Adrenal gland (tissue), 12 donors: ENCODE data around the gene TSSC4. TPM values are rescaled to one million over a fixed set of nuclear protein-coding genes. Genes with fewer than 3 reads are reported as not detected.

ENCODE experiments used
- DNase-seq, 7 donors: peaks; one replicate each; pipeline ENCODE4 v3.0.0-alpha.2; 2019 to 2020
- H3K27ac ChIP-seq, 5 donors: fragments of 200-600 bp; sonication (generic) in 4 of 5; 1 replicate in 3 of 5; 2 replicates in 2 of 5; pipeline versions ENCODE4 v1.5.1 to v1.8.0; 2016 to 2020; ENCODE audit warnings: mild to moderate bottlenecking in 1 of 5
- H3K27me3 ChIP-seq: fragments of 200-600 bp; 2 replicates; pipeline ENCODE4 v1.8.0; 2021
- H3K36me3 ChIP-seq, 2 donors: fragments of 200-600 bp; replicated peaks in 1 of 2; 1 replicate in 1 of 2; 2 replicates in 1 of 2; pipeline versions ENCODE4 v1.5.1 to v1.8.0; 2018 to 2022
- H3K4me1 ChIP-seq, 2 donors: fragments of 200-600 bp; replicated peaks in 1 of 2; 1 replicate in 1 of 2; 2 replicates in 1 of 2; pipeline versions ENCODE4 v1.5.1 to v1.8.0; 2018 to 2021
- H3K4me3 ChIP-seq, 4 donors: fragments of 200-600 bp; sonication (generic) in 3 of 4; one replicate each; pipeline ENCODE4 v1.5.1; 2016 to 2018
- H3K9me3 ChIP-seq, 3 donors: fragments of 200-600 bp; sonication (generic) in 1 of 3; replicated peaks in 1 of 3; 1 replicate in 2 of 3; 2 replicates in 1 of 3; pipeline versions ENCODE4 v1.5.1 to v1.8.0; 2016 to 2021
- POLR2A ChIP-seq, 2 donors: fragments of 450-650 bp; IDR thresholded peaks; one replicate each; pipeline ENCODE4 v1.6.1; 2017; ENCODE audit warnings: antibody characterized with exemption in 2 of 2, mild to moderate bottlenecking in 2 of 2, moderate library complexity in 1 of 2
- WGBS, 4 donors: extraction: QIAGEN DNeasy Blood & Tissue Kit in 2 of 4; methylation state at CpG; one replicate each; pipeline versions ENCODE4 v1.1.5 to v1.1.7; 2013 to 2017; 5-methylcytosine and 5-hydroxymethylcytosine counted together
- intact Hi-C, 2 donors: fragments of 100-400 bp; cut with DNase I; formaldehyde crosslinking; loops; one replicate each; pipeline versions ENCODE4 v1.14.1 to v1.15.0; 2022 to 2023
- polyA plus RNA-seq, 3 donors: library from polyadenylated mRNA; stranded (reverse); fragments of 200-250 nt in 2 of 3; fragments of 350-450 nt in 1 of 3; fragmentation: Illumina TruSeq in 1 of 3; extraction: RNeasy Lipid Tissue Mini Kit (QIAGEN cat#74804) in 1 of 3; gene quantifications; one replicate each; pipeline ENCODE4 v1.2.3, GENCODE V29; 2013 to 2014
- total RNA-seq, 9 donors: library from RNA; depleted of rRNA in 4 of 9; stranded (reverse); fragments of >200 nt in 4 of 9; fragments of 120-200 nt in 1 of 9; fragmentation: NEBNext Ultra II Directional in 1 of 9; extraction: Animal tissue kit (Norgen Biotek cat#: 25700) in 1 of 9; gene quantifications; one replicate each; pipeline versions ENCODE4 v1.1.0 to v1.2.4, GENCODE V29; 2013 to 2023
- TF ChIP-seq, protein P1 (sequence below), 6 experiments: fragments of 450-650 bp in 4 of 6; fragments of 200-600 bp in 2 of 6; sonication (generic) in 1 of 6; IDR thresholded peaks; 1 replicate in 5 of 6; 2 replicates in 1 of 6; pipeline versions ENCODE4 v1.5.1 to v1.8.0; 2016 to 2021; ENCODE audit warnings: antibody characterized with exemption in 6 of 6, mild to moderate bottlenecking in 2 of 6, moderate library complexity in 1 of 6
- donor health status: healthy with polysubstance abuse.
- donor health status: Bipolar disorder and iron deficiency.
- donor health status: DM: yes; HTN: yes; CAD: no.
- donor health status: DM: no; HTN: no; CAD: no.
- donor health status: DM: no; HTN: no; CAD: no.
- donor health status: DM: yes; HTN: yes; CAD: no.

TSSC4 gene
- total and polyA plus RNA-seq, 12 donors = 3.4 to 94.6 (median 38.1) TPM

DNA sequence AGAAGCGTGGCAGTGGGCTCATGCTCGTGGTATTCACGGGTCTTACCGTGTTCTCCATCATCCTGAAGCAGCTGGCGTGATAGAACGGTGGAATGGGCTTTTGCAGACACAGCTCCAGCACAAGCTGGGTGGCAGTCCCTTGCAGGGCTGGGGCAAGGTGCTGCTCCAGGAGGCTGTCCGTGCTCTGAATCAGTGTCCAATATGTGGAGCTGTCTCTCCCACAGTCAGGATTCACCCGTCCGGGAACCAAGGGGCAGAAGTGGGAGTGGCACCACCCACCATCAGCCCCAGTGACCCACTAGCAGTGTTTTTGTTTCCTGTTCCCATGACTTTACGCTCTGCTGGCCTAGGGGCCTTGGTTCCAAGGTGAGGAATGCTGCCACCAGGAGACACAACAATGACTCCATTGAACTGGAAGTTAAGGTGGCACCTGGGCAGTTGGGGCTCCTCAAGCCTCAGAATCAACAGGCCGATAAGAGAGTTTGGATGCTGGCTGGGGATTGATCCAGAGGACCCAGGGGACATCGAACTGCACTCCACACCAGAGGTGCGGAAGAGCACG lies 40.4 kb upstream of the TSSC4 start:
- no peak for DNase-seq
- no peaks in the 10 kb centered on the region for H3K9me3 ChIP-seq
- no peaks in the 10 kb centered on the region for H3K27me3 ChIP-seq
- TF ChIP-seq POLR2A (IDR thresholded peaks at IDR 0.05) = no peak
- TF ChIP-seq, protein P1, sequence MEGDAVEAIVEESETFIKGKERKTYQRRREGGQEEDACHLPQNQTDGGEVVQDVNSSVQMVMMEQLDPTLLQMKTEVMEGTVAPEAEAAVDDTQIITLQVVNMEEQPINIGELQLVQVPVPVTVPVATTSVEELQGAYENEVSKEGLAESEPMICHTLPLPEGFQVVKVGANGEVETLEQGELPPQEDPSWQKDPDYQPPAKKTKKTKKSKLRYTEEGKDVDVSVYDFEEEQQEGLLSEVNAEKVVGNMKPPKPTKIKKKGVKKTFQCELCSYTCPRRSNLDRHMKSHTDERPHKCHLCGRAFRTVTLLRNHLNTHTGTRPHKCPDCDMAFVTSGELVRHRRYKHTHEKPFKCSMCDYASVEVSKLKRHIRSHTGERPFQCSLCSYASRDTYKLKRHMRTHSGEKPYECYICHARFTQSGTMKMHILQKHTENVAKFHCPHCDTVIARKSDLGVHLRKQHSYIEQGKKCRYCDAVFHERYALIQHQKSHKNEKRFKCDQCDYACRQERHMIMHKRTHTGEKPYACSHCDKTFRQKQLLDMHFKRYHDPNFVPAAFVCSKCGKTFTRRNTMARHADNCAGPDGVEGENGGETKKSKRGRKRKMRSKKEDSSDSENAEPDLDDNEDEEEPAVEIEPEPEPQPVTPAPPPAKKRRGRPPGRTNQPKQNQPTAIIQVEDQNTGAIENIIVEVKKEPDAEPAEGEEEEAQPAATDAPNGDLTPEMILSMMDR (IDR thresholded peaks at IDR 0.05) = no peak
- no peak overlapping the region for H3K4me3 ChIP-seq
- intact Hi-C loops = no loop called here
- no peaks in the 10 kb centered on the region for H3K4me1 ChIP-seq
- no peaks in the 10 kb centered on the region for H3K36me3 ChIP-seq
- WGBS, 4 donors = 89 to 94% (median 92%) methylated on average over 13 to 14 of the region's 14 CpGs
- H3K27ac ChIP-seq = no peak overlapping the region

DNA sequence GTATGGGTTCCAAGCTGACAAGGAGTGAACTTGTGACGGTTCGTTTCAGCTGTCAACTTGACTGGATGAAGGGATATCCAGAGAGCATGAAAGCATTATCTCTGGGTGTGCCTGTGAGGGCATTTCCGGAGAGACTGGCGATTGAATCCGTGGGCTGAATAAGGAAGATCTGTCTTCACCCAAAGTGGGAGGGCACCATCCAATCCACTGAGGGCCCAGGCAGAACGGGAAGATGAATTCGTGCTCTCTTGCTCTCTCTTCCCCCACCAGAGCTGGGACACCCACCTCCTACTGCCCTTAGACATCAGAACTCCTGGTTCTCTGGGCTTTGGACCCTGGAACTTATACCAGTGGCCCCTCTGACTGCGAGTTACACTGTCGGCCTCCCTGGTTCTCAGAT lies 39.0 kb upstream of the TSSC4 start:
- H3K27ac ChIP-seq = no peak overlapping the region
- H3K27me3 ChIP-seq = no peaks in the 10 kb centered on the region
- intact Hi-C loops = no loop called here

DNA sequence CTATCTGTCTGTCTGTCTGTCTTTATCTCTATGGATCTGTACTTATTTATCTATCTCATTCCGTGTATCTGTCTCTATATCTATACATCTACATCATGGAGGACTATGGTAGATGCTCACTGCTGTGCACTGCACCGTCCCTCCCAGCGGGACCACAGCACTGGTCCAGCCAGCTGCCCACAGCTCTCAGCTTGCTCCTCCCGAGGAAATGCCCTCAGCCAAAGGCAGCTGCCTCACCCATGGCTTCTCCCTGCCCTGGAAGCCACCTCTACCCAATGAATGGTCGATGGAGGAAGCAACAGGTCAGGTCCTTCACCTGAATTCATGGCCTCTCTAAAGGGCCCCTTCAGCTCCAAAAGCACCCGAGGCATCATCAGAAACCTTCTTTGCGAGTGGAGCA lies 38.1 kb upstream of the TSSC4 start:
- Histone ChIP-seq H3K27ac (no peak overlapping the region), H3K4me3 (no peak overlapping the region), H3K27me3 (no peaks in the 10 kb centered on the region), H3K36me3 (no peaks in the 10 kb centered on the region), H3K4me1 (no peaks in the 10 kb centered on the region), H3K9me3 (no peaks in the 10 kb centered on the region)
- no peak for TF ChIP-seq POLR2A (IDR thresholded peaks at IDR 0.05)
- TF ChIP-seq, protein P1 (IDR thresholded peaks at IDR 0.05) = no peak
- intact Hi-C loops = no loop called here
- WGBS, 4 donors = 80 to 89% (median 88%) methylated on average over 5 to 7 of the region's 7 CpGs
- no peak for DNase-seq

More for the DNA sequence above, 39.0 kb upstream of the TSSC4 start:
- no peaks in the 10 kb centered on the region for H3K9me3 ChIP-seq
- H3K4me3 ChIP-seq = no peak overlapping the region
- no peaks in the 10 kb centered on the region for H3K4me1 ChIP-seq
- TF ChIP-seq, protein P1 (IDR thresholded peaks at IDR 0.05) = no peak
- no peak for TF ChIP-seq POLR2A (IDR thresholded peaks at IDR 0.05)
- H3K36me3 ChIP-seq = no peaks in the 10 kb centered on the region
- 80 to 85% (median 82%) methylated on average over 9 of the region's 9 CpGs for WGBS, 4 donors
- DNase-seq = no peak

DNA sequence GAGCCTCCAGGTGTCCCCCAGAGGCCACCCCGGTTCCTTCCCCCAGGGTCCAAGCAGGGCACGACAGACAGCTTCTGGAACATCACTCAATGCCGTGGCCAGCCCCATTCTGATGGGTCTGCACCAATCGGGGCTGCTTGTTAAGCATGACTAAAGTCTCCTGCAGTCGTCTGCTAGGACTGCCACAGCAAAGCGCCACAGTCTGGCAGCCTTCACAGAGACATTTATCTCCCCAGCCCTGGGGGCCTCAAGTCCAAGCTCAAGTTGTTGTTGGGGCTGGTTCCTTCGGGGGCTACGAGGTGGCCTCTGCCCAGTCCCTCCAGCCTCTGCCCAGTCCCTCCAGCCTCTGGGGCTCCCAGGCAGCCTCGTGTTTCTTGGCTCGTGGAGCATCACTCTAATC lies 37.4 kb upstream of the TSSC4 start:
- Histone ChIP-seq H3K36me3 (no peaks in the 10 kb centered on the region), H3K4me3 (no peak overlapping the region), H3K27ac (no peak overlapping the region), H3K9me3 (no peaks in the 10 kb centered on the region), H3K27me3 (no peaks in the 10 kb centered on the region), H3K4me1 (no peaks in the 10 kb centered on the region)
- 83 to 90% (median 89%) methylated on average over 7 to 10 of the region's 10 CpGs for WGBS, 4 donors
- DNase-seq = no peak
- intact Hi-C loops = no loop called here
- TF ChIP-seq, protein P1 (IDR thresholded peaks at IDR 0.05) = no peak
- no peak for TF ChIP-seq POLR2A (IDR thresholded peaks at IDR 0.05)
